RWPE1 (cell line): ENCODE measurements around the gene FOXP1.
"Not testable (repeated sequence)": the region's sequence is repeated elsewhere in the genome, so short reads cannot be mapped to it uniquely, and the experiment has no call there.

Source experiments
- CTCF ChIA-PET: fragments of 350-600 bp; sonication (Branson Sonifier 250); formaldehyde crosslinking; extraction: SDS; loops from one replicate; lab custom pipeline; 2021; lab: Yijun Ruan, JAX
- POLR2A ChIA-PET: fragments of 400-600 bp; formaldehyde crosslinking; extraction: SDS; loops from one replicate; lab custom pipeline; 2020; ENCODE audit warnings: antibody characterized with exemption; ENCODE audit not compliant: low non-redundant PET; lab: Yijun Ruan, JAX
- DNase-seq: peaks from one replicate; pipeline ENCODE4 v3.0.0; 2012; ENCODE audit warnings: low spot score
- H3K27ac ChIP-seq: fragments of 450-650 bp; 2 replicates; pipeline ENCODE4 v1.5.1; 2017
- TF ChIP-seq, protein P1 (sequence below): fragments of 450-650 bp; conservative IDR thresholded peaks from 2 replicates; pipeline ENCODE4 v1.5.1; 2017; ENCODE audit warnings: low read depth, mild to moderate bottlenecking

FOXP1 gene

DNA sequence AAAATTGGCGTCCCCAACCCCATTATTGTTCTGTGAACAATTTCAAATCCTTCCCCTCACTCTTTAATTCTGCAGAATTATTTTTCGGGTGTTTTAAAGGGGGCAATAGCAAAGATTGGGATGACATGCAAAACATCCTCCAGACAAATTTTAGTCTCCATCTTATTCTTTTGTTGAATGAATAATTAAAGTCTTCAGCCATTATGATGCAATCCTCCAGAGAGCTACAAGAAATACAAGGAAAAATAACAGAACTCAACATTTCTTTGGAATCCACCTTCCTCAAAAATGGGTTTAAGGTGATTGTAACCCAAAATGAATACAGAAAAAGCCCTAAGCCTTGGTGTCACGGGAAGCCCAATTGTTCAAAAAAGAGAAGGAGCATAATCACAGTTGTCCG lies 49.9 kb downstream of the FOXP1 start:
- POLR2A ChIA-PET, result no interaction called here
- peak overlapping the region; percentile 92 for H3K27ac ChIP-seq
- DNase-seq, result no peak
- TF ChIP-seq, protein P1, sequence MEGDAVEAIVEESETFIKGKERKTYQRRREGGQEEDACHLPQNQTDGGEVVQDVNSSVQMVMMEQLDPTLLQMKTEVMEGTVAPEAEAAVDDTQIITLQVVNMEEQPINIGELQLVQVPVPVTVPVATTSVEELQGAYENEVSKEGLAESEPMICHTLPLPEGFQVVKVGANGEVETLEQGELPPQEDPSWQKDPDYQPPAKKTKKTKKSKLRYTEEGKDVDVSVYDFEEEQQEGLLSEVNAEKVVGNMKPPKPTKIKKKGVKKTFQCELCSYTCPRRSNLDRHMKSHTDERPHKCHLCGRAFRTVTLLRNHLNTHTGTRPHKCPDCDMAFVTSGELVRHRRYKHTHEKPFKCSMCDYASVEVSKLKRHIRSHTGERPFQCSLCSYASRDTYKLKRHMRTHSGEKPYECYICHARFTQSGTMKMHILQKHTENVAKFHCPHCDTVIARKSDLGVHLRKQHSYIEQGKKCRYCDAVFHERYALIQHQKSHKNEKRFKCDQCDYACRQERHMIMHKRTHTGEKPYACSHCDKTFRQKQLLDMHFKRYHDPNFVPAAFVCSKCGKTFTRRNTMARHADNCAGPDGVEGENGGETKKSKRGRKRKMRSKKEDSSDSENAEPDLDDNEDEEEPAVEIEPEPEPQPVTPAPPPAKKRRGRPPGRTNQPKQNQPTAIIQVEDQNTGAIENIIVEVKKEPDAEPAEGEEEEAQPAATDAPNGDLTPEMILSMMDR, result no peak
- CTCF ChIA-PET, result no interaction called here

GRCh38 chr3:71532639-71533395 lies 50.7 kb downstream of the FOXP1 start:
- H3K27ac ChIP-seq, result peak overlapping the region; percentile 98
- ChIA-PET CTCF (no interaction called here), POLR2A (no interaction called here)
- TF ChIP-seq, protein P1, result no peak
- DNase-seq, result peak; percentile 62

DNA sequence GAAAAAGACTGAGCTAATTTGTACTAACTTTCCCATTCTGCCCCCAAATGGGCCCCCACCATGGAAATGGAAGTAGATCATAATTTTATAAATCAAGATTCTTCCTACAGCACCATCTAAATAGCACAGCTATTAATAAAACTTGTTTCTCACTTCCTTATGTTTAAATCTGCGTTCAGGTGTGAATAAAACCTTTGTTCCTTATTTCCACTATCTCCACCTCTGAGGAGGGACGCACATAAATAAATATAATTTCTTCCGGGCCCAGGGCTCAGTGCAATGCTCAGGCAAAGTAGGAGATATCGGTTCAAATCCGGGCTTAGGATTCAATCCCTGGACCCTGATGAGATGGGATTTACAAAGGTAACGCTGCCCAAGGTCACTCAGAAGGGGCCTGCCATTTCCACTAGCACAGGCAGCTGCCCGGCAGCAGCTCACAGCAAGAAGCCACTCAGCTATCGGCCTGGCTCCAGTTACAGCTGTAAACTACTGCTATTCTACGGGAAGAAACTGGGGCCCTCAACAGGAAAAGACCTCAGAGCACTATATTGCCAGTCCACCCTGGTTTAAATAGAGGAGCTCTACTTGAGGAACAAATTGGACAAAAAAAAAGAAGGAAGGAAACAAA lies 52.5 kb downstream of the FOXP1 start:
- TF ChIP-seq, protein P1, result no peak
- CTCF ChIA-PET, result interaction anchor here (0.6 kb wide), 1 partner anchor 9 kb away, joined by 3 read pairs; no protein-coding TSS in a partner anchor
- POLR2A ChIA-PET, result no interaction called here

GRCh38 chr3:71528816-71529215 lies 54.7 kb downstream of the FOXP1 start:
- TF ChIP-seq, protein P1, result no peak
- no peak overlapping the region for H3K27ac ChIP-seq
- ChIA-PET POLR2A (no interaction called here), CTCF (no interaction called here)
- no peak for DNase-seq

More for the DNA sequence above, 52.5 kb downstream of the FOXP1 start:
- peak overlapping the region; percentile 71 for H3K27ac ChIP-seq
- no peak for DNase-seq

GRCh38 chr3:71526448-71526847 lies 57.1 kb downstream of the FOXP1 start:
- H3K27ac ChIP-seq, DNase-seq, POLR2A ChIA-PET, CTCF ChIA-PET: not testable (repeated sequence)

DNA sequence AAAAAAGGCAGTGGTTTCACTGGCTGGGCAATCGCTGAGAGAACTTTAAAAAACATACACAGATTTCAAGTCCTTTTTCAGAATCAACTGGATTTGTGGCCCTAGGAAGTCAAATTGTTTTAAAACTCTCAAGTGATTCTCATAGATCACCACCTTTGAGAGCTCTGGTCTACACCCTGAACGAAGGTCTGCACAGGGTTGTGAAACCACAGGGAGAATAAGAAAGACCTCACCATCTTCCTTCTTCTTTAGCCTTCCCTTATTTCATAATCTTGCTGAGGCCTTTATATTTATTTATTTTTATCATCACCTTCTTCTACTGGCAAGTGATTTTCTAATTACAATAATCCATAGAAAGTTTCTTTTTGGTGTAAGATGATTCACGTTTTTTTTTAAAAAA lies 58.1 kb downstream of the FOXP1 start:
- ChIA-PET CTCF (interaction anchor here (0.6 to 0.7 kb wide), 2 partner anchors 65 to 125 kb away, joined by 3 to 6 read pairs; no protein-coding TSS in a partner anchor), POLR2A (no interaction called here)
- no peak for DNase-seq
- no peak overlapping the region for H3K27ac ChIP-seq
- TF ChIP-seq, protein P1, result no peak

DNA sequence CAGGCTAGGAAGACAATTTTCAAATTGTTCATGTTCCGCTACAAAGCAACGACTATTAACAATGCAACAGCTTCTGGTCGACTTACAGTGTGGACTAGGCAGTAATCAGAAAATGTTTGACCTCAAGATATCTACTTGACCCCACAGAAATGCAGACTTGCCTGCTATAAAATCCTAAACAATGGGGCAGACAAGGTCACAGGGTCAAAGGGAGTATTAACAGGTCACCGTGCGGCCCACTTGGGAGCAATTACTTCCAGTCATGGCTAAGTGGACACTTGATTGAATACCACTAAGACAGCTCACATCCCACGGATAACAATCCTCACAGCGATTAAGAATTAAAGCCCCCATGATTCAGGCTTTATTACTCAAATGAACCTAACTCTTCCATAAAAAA lies 58.9 kb downstream of the FOXP1 start:
- ChIA-PET CTCF (interaction anchor here (0.6 to 0.7 kb wide), 2 partner anchors 66 to 125 kb away, joined by 3 to 6 read pairs; no protein-coding TSS in a partner anchor), POLR2A (no interaction called here)
- DNase-seq, result no peak
- no peak overlapping the region for H3K27ac ChIP-seq
- TF ChIP-seq, protein P1, result no peak
